NOMO-1 treated with DMSO at 0.1 percent for 48 hours (cell line): Measurements from ENCODE around the gene SERINC4.

Source experiments
- DNase-seq: peaks from one replicate; lab custom pipeline; 2025; ENCODE audit not compliant: unreplicated experiment; lab: John Stamatoyannopoulos, UW

The SERINC4 gene

DNA sequence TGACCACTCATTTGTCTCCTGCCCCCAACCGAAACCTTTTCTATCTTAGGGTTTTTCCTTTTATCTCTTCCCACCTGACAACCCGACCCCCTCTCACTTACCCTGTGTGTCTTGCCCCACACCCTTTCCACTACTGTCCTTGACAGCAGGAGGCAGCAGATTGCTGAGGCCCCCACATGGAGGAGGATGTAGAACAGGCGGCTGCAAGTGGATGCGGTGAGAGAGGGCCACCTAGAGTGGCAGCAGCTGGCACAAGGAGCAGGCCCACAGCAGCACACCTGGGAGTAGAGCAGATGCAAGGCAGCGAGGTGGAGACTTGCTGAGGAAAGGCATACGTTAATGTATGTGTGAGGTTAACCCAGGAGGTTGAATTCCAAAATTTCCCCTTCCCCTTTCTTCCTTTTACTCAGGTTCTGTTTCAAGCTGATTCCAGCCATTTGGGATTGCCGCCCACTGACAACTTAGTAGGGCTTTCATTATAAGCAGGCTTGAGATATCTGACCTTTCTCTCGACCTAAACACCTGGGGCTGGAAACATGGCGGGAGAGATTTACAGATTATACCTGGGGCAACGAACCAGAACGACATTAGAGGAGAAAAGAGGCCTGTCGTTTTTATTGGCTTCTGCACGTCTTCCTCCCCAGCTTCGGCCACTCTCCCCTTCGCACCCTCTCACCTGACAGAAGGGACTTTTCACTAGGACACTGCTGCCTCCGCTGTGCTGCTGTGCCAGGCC lies 643 bp downstream of the SERINC4 start:
- DNase-seq = no peak

DNA sequence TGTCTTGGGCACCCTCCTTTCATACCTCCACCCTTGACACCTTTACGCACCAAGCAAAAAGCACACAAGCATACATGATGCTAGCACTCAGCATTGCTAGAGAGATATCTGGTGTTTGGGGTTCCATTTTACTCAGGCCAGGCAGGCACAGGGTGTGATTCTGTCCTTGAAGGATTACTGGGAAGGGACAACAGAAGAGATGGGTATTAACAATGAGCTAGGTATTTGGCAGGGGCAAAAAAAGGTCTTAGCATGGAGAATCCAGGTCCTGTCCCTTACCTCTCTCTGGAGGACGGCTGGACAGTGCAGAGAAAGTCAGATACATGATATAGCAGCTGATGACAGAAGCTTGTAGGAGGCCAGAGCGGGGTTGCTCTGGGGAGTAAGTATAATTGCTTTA lies 3.5 kb downstream of the SERINC4 start:
- no peak for DNase-seq

DNA sequence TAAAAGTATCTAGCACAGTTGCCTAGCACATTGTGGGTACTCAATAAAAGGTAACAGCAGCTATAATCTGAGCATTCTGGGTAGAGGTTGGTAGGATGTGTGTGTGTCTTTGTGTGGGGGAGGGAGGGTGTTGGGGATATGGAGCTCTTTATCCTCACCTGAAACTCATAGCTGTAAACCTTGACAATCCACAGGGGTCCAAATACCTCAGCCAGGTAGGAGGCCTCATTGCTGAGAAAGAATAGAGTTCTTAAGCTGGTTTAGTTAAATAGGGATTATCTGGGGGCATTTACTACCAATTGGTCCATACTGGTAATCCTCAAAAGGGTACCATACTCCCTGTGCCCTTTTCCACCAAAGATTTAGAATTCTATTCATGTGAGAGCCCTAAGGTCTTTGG lies 4.0 kb downstream of the SERINC4 start:
- no peak for DNase-seq

DNA sequence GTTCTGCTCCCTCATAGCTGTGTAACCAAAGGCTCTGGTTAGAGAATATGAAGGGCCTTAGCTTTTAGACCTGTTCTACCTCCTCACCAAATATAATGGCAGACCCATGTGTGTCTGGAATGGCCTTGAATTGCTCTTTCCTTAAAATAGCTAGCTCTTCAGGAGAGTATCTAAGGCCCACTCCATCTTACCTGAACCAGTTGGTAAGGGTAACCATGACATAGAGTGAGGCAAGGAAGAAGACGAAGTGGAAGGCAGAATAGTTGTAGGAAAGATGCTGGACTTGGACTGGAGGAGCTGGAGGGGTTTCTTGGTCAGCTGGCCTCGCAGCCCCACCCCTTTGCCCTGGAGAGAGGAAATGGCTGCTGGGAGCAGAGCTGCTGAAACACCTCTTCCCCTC lies 4.8 kb downstream of the SERINC4 start:
- DNase-seq = no peak

DNA sequence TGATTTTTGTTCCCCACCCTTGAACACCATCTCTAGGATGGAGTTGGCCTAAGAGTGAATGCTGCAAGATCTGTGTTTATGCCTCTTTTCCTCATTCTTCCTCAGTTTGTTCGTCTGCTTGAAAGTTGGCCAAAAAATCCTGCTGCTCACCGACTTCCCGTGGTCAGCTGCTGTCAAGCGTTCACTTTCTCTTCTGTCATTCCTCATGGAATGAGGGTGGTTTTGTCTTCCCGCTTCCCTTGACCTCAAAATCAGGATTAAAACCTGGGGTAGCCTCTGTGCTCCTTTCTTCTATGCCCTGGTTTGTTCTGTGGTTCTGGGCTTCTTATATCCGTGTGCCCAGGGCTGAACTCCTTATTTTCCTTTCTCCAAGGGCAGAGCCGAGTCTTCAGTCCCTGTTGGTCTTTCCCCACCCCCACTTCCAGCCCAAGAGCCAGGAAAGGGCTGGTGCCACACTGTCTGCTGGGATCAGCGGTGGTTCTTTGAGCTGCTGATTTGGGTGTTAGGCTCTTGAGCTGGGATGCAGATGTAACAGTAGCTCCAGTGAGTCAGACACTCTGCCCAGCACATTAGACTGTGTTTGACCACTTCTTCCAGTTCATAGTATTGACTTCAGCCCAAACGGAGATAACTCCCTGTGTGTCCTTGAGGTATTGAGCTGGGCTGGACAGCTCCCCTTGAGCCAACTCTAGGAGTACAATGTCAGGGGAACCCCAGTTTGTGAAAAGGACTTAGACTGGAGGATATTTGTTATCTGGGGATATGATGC lies 5.6 kb downstream of the SERINC4 start:
- no peak for DNase-seq

DNA sequence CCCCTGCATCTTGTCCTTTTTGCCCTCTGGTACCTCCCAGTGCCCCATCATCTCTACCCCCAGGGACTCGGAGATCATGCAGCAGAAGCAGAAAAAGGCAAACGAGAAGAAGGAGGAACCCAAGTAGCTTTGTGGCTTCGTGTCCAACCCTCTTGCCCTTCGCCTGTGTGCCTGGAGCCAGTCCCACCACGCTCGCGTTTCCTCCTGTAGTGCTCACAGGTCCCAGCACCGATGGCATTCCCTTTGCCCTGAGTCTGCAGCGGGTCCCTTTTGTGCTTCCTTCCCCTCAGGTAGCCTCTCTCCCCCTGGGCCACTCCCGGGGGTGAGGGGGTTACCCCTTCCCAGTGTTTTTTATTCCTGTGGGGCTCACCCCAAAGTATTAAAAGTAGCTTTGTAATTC lies 6.4 kb downstream of the SERINC4 start:
- no peak for DNase-seq

DNA sequence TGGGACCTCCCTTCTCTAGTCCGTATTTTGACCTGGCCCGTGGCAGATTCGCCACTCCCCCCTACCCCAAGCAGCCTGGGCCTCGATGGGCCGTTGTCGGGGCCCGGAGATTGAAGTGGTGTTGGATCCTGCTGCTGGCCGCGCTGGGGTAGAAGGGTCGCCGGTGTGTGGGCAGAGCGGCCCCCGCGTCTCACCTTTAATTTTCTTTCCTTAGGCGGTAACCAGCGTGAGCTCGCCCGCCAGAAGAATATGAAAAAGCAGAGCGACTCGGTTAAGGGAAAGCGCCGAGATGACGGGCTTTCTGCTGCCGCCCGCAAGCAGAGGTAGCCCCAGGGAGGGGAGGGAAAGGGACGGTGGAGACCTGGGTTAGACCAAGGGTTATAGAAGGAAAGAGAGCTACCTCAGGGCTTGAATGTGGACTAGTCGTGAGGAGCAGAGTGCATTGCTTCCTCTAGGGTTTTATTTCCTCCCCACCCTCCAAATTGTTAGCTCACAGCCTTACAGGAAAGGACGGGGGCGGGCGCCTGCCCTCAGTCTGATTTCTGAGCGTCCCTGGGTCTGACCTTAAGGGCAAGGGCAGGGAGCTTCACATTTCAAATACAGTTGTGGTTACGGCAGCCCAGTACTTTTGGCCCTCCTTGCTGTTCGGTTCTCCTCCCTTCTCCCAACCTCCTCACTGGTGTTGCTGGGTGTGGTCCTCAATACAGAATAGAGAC lies 7.1 kb downstream of the SERINC4 start:
- peak; percentile 24 for DNase-seq

DNA sequence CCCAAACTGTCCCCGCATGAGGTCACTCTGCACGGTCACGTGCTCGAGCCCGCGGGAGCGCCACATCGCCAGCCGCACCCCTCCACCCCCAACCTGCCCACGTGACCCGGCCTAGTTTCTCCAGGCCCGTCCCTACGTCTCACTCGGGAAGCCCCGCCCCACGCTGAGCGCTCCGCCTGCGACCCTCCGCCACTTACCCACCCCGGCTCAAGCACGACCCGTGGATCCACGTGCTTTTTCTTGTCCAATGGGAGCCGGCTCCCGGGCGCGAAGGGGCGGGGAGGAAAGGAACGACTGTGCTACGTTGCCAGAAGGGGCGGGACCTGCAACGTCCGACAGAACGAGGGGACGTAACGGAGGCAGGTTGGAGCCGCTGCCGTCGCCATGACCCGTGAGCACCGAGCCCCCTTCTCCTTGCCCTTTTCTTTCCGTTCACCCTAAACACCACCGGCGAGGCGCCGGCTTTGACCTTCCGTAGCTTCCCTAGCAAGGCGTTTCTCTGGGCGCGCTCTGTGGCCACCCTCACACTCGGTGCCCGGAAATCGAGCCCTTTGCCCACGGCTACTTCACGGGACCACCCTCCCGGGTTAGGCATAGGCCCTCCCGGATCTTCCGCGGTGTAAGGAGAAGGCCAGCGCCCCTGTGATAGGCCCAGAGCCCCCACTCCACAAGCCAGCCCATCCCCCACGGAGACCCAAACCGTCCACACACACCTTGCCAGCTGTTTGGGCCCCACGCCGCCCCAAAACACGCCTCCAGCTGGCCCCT lies 7.8 kb downstream of the SERINC4 start, which contains the start of gene SERF2:
Gene SERF2, plus strand, starts transcription at position 328 of the 768 bp plus-strand sequence. Its CDS starts 57 bp downstream, at position 385.
- DNase-seq = peak; percentile 98

DNA sequence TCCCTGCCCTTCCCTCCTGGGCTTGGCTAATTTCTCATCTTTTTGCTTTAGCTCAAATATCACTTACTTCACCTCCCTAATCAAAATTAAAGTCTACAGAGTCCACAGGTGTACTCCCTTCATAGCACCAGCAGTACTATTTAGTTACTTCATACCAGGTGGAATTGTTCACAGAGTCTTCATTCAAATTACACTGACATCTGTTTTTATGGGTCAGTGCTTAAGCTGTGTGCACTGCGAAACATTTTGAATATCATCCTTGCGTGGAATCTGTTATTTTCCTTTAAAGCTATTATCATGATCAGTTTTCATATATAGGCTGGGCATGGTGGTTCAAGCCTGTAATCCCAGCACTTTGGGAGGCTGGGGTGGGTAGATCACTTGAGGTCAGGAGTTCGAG lies 10.6 kb downstream of the SERINC4 start:
- DNase-seq = no peak

DNA sequence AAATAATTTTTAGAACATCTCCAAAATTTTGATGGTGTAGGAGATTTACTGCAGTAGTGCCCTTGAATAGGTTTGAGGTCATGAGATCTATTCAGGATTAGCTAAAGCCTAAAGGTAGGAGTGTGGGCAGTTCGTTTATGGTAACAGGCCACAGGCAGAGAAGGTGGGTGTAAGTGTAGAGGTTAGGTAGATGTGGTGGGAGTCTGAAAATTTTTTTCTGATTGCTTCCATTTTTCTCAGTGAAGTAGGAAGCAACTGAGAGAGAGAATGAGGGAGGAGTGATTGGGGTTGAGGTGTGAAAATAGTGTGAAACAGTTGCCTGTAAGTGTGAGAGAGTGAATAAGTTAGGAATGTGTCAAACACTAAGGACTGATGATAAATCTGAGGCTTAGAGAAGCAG lies 21.0 kb downstream of the SERINC4 start:
- DNase-seq = no peak

DNA sequence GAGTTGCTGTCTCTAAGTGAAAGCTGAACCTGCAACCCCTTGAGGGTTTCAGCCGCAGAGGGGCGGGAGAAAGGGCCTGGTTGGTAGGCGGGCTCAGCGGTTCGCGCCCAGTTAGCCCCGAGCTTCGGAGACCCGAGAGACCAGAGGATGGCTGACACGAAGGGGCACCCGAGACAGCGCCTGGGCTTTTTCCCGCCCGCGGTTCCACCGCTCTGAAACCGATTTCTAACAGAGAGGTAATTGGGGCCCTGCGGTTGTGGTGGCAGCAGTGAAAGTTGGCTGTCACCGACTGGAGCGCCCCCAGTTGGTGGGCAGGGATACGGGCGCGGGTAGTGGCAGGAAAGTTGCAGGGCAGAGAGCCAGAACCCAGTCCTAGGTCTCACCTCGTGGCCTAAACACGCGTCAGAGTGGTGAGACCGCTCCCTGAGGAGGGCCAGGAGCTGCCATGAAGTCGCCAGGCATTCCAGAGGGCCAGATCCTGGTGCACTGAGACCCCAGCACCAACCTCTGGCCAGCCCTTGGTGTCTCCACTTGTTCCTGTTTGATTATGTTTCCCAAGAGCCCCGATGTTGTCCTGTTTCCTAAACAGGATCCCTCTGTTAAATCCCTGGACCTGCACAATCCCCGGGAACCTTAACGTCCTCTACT lies 22.6 kb downstream of the SERINC4 start:
- DNase-seq = peak; percentile 83

DNA sequence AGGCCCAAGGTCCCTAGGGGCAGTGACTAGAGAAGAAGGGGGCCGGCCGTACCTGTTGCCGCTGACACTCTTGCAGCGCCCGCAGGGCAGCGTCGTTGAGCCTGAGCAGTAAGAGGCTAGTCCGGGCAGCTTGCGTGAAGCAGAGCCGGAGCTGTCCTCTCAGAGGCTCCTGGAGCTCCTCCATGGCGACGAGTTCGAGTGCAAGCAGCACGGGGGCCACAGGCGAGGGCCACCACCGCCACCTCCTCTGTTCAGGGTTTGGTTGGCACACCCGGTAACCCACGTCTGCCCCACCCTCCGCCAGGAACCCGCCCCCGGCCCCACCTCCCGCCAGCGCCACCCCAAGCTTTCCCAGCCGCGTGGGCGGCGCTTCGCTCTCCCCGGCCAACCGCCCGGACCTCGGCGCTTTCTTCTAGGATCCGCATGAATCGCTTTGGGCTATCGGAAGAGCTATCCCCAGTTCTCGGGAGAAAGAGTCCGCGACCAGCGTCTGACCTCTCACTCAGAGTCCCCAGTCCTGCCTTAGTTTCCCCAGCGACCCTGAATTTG lies 23.2 kb downstream of the SERINC4 start, which contains the start of gene ELL3:
Gene ELL3, minus strand, starts transcription at position 249 of the 549 bp plus-strand sequence. Its CDS starts 65 bp downstream, at position 184.
- DNase-seq = peak; percentile 74

DNA sequence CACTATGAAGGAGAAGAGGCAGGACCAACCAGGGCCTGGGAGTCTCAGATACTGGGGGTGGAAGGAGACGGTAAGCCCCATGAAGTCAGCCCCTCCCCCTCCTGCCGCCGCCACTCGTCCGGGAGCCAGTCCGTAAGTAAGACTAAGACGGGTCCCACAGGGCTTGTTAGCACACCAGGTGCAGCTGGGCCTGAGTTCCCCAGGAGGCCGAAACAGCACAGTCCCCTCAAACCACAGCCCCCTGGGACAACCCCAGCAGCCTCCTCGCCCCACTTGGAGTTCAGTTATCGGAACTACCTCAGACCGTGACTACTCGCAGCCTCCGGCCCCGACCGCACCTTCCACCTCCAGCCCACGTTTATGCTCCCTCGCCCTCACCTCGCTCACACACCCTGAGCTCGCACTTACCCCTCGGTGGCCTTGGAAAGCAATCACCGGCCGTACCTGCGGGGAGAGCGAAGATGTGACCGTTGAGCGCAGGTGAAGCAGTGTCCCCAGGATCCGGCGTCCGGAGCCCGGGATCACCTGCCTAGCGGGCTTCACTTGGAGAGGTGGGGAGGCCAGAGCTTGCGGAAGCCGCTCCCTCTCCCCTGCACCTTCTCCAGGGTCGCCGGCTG lies 23.8 kb downstream of the SERINC4 start:
- no peak for DNase-seq

DNA sequence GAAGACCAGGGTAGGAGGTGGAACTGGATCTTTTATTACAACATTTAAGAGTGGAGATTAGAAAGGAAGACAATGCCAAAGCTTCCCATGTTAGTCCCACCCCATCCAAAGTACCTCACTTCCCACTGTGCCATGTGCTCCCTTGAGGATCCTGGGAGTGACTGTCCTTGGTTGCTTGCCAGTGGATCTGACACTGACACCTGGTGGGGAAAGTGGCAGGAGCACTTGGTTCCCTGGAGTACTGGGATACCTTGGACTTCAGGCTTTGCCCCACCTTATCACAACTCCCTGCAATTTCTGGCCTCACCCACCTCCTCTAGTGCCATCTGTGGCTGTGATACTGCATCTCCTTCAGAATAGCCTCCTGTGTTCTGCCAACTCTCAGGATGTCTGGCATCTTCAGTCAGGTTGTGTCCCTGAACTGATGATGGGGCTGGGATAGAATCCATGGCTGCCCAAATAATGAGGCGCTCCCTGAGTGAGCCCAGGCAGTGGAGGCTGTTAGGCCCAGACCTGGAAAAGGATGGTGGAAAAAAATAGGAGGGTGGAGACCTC lies 24.5 kb downstream of the SERINC4 start:
- DNase-seq = no peak

DNA sequence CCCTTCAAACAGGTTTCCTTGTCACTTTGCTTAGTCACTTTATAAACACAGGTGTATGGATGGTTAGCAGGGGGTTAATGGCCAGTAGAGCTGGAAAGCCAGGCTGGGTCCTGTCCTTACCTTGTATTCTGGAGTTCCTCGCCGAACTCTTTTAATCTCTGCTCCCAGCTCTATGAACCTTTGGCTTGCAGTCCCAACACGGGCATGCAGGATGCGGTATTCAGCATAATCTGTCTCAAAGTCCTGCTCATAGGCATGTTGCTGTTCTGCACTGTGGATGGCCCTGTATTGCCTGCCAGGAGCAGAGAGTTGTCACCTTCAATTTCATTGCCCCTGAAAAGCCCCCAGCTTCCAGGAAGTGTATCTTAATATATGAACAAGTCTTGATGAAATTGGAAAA lies 26.0 kb downstream of the SERINC4 start:
- no peak for DNase-seq

DNA sequence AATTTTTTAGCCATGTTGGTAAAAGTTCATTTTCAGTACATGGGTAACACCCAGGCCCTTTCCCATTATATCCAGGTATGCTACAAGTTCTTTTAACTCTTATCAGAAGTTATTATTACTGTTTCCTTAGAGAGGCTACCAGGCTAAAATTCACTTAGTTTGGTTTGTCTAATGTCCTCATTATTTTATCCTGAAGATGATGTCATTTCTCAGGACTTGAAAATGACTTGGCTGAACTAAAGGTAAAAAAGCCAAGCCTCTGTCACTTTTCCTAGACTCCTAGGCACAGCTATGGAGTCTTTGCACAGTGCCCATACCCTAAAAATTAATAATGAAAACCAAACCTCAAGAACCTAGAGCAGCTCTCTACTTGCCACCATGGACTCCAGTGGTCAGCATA lies 27.4 kb downstream of the SERINC4 start:
- no peak for DNase-seq

DNA sequence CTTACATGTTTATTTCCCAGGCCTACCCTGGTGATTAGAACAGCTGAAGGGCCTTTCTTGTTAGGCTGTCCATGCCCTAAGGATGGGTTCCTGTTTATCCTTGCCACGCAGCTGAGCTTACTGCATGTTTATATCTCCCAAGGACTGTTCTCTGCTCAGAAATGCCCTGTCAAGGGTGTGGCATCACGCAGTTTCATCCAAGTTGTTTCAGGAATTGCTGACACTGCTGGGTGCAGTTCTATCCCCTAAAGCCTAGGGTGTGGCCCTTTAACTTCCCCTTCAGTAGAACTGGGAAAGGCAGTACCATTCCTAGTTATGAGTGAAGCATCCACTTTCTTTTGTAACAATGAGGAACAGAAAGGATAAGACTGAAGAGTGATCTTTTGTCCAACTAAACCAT lies 28.2 kb downstream of the SERINC4 start:
- no peak for DNase-seq

DNA sequence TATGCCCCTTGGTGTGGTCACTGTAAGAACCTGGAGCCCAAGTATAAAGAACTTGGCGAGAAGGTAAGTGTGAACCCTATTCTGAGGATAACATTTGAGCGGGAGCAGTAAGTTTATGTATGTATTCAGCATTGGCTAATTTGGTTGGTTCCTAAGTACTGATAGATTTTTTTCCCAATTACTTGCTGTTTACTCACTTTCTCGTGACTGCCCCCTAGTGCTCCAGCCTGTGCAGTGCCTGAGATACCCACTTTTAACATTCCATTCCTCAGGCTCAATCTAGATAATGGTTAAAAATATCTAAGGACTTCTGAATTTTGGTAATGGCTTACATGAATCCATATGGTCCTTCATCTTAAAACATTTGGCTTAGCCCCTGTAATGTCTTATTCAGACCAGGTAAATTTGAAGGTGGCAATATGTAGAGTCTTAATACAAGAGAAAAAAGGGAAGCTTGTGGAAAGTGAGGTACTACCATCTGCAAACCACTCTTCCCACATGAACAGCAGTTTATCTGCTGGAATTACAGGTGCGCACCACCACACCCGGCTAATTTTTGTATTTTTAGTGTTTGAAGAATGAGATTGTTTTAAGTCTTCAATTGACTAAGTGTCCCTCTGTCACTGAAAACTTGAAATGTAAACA lies 30.3 kb downstream of the SERINC4 start:
- peak; percentile 59 for DNase-seq
